ENCODE measurements around the gene ADD3.

GRCh38 chr10:110007161-110007700 lies 553 bp upstream of the ADD3 start:
- TF ChIP-seq STAT1 (conservative IDR thresholded peaks at IDR 0.05) (no peak), CUX1 (IDR thresholded peaks at IDR 0.05; ENCODE audit: insufficient replicate concordance, low read depth, low read length) (no peak), USF2 (IDR thresholded peaks at IDR 0.05; ENCODE audit: borderline replicate concordance, low read depth, low read length) (no peak), NRF1 (conservative IDR thresholded peaks at IDR 0.05; ENCODE audit: low read depth, low read length) (no peak), EGR1 (IDR thresholded peaks at IDR 0.05; ENCODE audit: borderline replicate concordance in 1 of 2, low read depth in 2 of 2, low read length in 2 of 2) (peak in 1 of 2 experiments; percentile 96; a peak in 2 of 3 replicates), BCLAF1 (IDR thresholded peaks at IDR 0.05) (no peak), POLR2AphosphoS5 (IDR thresholded peaks at IDR 0.05; ENCODE audit: low read length) (no peak), CTCF (IDR thresholded peaks at IDR 0.05 in 2 of 3, conservative IDR thresholded peaks at IDR 0.05 in 1 of 3; ENCODE audit: control insufficient read depth in 2 of 3, extremely low read depth in 1 of 3, insufficient read depth in 1 of 3, low read depth in 3 of 3, low read length in 3 of 3) (no peak), CREM (IDR thresholded peaks at IDR 0.05; ENCODE audit: low read depth) (0 out of 2 replicates have a peak, but pooled peaks have one; percentile 26), RAD51 (IDR thresholded peaks at IDR 0.05) (no peak), CBX3 (IDR thresholded peaks at IDR 0.05; ENCODE audit: borderline replicate concordance, low read depth) (no peak), SUPT20H (IDR thresholded peaks at IDR 0.05; ENCODE audit: borderline replicate concordance, control insufficient read depth, low read depth, low read length) (no peak)

Measured in GM12878 (cell line).